ENCODE data around the gene TGM6.

Gene TGM6

GRCh38 chr20:2455771-2456497 is 75.2 kb downstream of the TGM6 start:
- no peak for DNase-seq (ENCODE audit: low read depth in 3 of 3)

- DNase-seq (ENCODE audit: low read depth in 3 of 3) = no peak
Measured at GRCh38 chr20:2458919-2459499, 78.3 kb downstream of the TGM6 start.

GRCh38 chr20:2459981-2460751 is 79.5 kb downstream of the TGM6 start:
- no peak for DNase-seq (ENCODE audit: low read depth in 3 of 3)

GRCh38 chr20:2460752-2461424 is 80.2 kb downstream of the TGM6 start:
- DNase-seq (ENCODE audit: low read depth in 3 of 3) = no peak

- DNase-seq (ENCODE audit: low read depth in 3 of 3) = no peak
Measured at GRCh38 chr20:2462484-2462883, 81.8 kb downstream of the TGM6 start.

- no peak for DNase-seq (ENCODE audit: low read depth in 3 of 3)
Measured at GRCh38 chr20:2463616-2464365, 83.1 kb downstream of the TGM6 start.

GRCh38 chr20:2465100-2465499 is 84.4 kb downstream of the TGM6 start:
- DNase-seq (ENCODE audit: low read depth in 3 of 3) = no peak

- DNase-seq (ENCODE audit: low read depth in 3 of 3) = no peak
Measured at GRCh38 chr20:2467412-2467811, 86.7 kb downstream of the TGM6 start.

GRCh38 chr20:2468581-2469407 is 88.1 kb downstream of the TGM6 start:
- no peak for DNase-seq (ENCODE audit: low read depth in 3 of 3)

GRCh38 chr20:2469991-2470422 is 89.3 kb downstream of the TGM6 start:
- DNase-seq (ENCODE audit: low read depth in 3 of 3) = peak; percentile 39 to 43 (median 41)

- peak; percentile 88 to 94 (median 93) for DNase-seq (ENCODE audit: low read depth in 3 of 3)
Measured at GRCh38 chr20:2470423-2471193, 89.9 kb downstream of the TGM6 start, which contains the start of gene SNRPB. Gene SNRPB (minus strand): TSS chr20:2470789. CDS start chr20:2470690, 99 bp downstream.

GRCh38 chr20:2473516-2473915 is 92.8 kb downstream of the TGM6 start:
- DNase-seq (ENCODE audit: low read depth in 3 of 3) = no peak

GRCh38 chr20:2475850-2476741 is 95.4 kb downstream of the TGM6 start:
- no peak for DNase-seq (ENCODE audit: low read depth in 3 of 3)

GRCh38 chr20:2476742-2477615 is 96.3 kb downstream of the TGM6 start:
- no peak for DNase-seq (ENCODE audit: low read depth in 3 of 3)

GRCh38 chr20:2480381-2480780 is 99.7 kb downstream of the TGM6 start:
- no peak for DNase-seq (ENCODE audit: low read depth in 3 of 3)
